ENCODE data around the gene PRDM11. TPM values are rescaled to one million over a fixed set of nuclear protein-coding genes. Genes with fewer than 3 reads are reported as not detected.
A peak's percentile ranks its signal among the peaks of the same experiment; 100 is the strongest.

PRDM11 gene
- total RNA-seq, 1 experiment from 2014 or later, result 4.0 TPM

DNA sequence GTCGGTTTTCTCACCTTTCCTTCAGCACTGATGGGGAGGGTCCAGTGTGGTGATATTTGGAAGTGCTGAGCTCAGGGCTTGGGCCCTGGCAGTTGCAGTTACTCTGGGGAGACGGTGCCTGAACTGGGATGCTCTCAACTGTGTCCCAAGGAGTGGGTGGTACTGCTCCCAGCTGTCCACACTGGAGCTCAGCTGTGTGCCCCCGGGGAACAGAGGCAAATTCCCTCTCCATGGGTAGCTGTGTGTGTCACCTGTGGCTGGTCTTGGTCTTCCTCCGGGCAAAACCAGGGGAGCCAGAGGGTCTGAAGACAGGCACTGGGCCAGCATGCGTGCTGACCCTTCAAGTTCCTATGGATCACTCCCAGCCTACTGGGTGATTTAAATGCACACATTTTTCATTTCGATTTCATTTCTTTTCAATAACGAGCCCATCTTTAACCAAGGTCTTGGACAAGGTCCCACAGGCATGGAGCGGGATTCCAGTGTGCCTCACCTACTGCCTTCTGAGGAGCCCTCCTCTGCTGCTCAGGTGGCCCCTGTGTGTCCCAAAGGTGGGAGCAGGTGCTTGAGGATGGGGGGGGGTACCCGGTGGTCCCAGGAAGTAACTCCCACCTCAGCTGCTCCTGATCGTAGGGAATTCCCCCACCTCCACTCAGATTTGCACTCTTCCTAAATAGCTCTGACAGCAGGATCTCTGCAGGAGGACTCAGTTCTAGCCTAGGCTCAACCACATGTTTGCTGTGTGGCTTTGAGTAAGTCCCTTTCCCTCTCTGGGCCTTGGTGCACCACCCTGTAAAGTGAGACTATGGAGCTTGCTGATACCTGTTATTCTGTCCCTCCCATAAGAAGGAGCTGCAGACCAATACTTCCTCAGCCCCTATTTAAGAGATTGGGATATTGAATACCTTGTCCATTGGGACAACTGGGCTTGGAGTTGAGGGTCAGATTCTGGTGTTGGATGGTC, 16.8 kb downstream of the PRDM11 start:
- no TSS peak for BruUV-seq (replicated peaks)
- CTCF ChIA-PET, result interaction anchor here (0.6 to 1.1 kb wide), 3 partner anchors 10 to 131 kb away, joined by 3 to 4 read pairs (median 3); no protein-coding TSS in a partner anchor

DNA sequence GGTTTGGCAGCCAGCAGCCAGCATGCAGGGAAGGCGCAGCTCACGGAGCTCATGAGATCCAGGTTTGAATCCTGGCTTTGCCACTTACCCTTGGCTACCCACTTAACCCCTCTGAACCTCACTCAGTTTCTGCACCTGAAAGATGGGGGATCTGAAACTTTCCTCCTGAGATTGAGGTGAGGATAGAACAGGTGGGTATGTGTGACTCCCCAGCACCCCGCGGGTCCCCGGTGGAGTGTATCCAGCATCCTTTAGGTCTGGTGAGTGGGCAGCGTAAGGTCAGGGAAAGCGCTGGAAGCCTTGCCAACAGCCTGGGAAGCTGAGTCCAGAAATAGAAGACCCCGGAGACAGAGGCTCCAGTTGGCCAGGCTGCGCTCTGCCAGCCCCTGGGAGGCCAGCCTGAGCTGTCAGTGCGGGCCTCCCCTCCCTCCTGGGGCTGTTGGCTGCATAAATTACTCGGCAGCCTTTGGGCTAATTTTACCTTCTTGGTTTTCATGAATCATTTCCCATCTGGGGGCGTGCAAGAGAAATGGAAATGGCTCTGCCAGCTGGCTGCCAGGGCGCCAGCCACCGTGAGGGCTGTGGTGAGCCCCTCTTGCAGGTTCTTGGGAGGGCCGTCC, 17.6 kb downstream of the PRDM11 start:
- H3K27me3 Mint-ChIP-seq (ENCODE audit: insufficient read depth, unreplicated experiment), result no peaks in the 10 kb centered on the region
- no TSS peak for BruUV-seq (replicated peaks)
- ChIA-PET CTCF (interaction anchor here (0.6 to 1.1 kb wide), 3 partner anchors 9 to 130 kb away, joined by 3 to 4 read pairs (median 3); no protein-coding TSS in a partner anchor), POLR2A (interaction anchor here (0.8 to 1.1 kb wide), 2 partner anchors 10 to 14 kb away, joined by 3 to 4 read pairs; no protein-coding TSS in a partner anchor)
- H3K27ac Mint-ChIP-seq (ENCODE audit: low read depth, unreplicated experiment), result no peak overlapping the region
- no peak for TF ChIP-seq CTCF (IDR thresholded peaks at IDR 0.05; ENCODE audit: unreplicated experiment)
- no peaks in the 10 kb centered on the region for H3K9me3 Mint-ChIP-seq (ENCODE audit: unreplicated experiment)
- DNase-seq (ENCODE audit: unreplicated experiment), result peak; percentile 17
- H3K36me3 Mint-ChIP-seq (ENCODE audit: insufficient read depth, unreplicated experiment), result no peaks in the 10 kb centered on the region
- H3K4me1 Mint-ChIP-seq (ENCODE audit: insufficient read depth, unreplicated experiment), result no peaks in the 10 kb centered on the region
- intact Hi-C loops (cut with micrococcal nuclease), result no loop called here
- H3K4me3 Mint-ChIP-seq (ENCODE audit: unreplicated experiment), result no peak overlapping the region

More for the DNA sequence above, 16.8 kb downstream of the PRDM11 start:
- H3K36me3 Mint-ChIP-seq (ENCODE audit: insufficient read depth, unreplicated experiment), result no peaks in the 10 kb centered on the region
- POLR2A ChIA-PET, result interaction anchor here (0.9 to 1.1 kb wide), 2 partner anchors 9 to 30 kb away, joined by 3 read pairs; no protein-coding TSS in a partner anchor
- H3K4me1 Mint-ChIP-seq (ENCODE audit: insufficient read depth, unreplicated experiment), result no peaks in the 10 kb centered on the region
- H3K9me3 Mint-ChIP-seq (ENCODE audit: unreplicated experiment), result no peaks in the 10 kb centered on the region
- no peak overlapping the region for H3K4me3 Mint-ChIP-seq (ENCODE audit: unreplicated experiment)
- no peak overlapping the region for H3K27ac Mint-ChIP-seq (ENCODE audit: low read depth, unreplicated experiment)
- TF ChIP-seq CTCF (IDR thresholded peaks at IDR 0.05; ENCODE audit: unreplicated experiment), result no peak
- no peak for DNase-seq (ENCODE audit: unreplicated experiment)
- H3K27me3 Mint-ChIP-seq (ENCODE audit: insufficient read depth, unreplicated experiment), result no peaks in the 10 kb centered on the region
- intact Hi-C loops (cut with micrococcal nuclease), result no loop called here

DNA sequence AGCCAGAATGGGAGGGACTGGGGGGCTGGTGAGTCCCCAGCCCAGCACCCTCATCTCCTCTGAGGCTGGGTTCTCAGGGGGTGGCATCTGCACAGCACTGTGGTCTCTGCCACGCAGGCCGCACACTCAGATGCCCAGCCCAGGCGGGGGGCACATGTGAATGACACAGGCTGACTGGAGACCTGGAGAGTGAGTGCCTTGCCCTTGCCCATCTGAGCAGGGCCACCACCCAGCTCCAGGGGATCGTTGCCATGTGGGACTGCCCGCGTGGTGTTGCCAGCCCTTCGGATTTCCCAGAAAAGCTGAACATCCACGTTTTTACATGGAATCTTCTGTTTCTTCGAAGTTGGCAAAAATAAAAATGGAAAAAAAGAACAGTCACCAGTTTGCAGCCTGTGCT, 18.9 kb downstream of the PRDM11 start:
- TF ChIP-seq CTCF (IDR thresholded peaks at IDR 0.05; ENCODE audit: unreplicated experiment), result no peak
- H3K4me1 Mint-ChIP-seq (ENCODE audit: insufficient read depth, unreplicated experiment), result no peaks in the 10 kb centered on the region
- no peaks in the 10 kb centered on the region for H3K9me3 Mint-ChIP-seq (ENCODE audit: unreplicated experiment)
- no peaks in the 10 kb centered on the region for H3K36me3 Mint-ChIP-seq (ENCODE audit: insufficient read depth, unreplicated experiment)
- no peak for DNase-seq (ENCODE audit: unreplicated experiment)
- H3K27ac Mint-ChIP-seq (ENCODE audit: low read depth, unreplicated experiment), result no peak overlapping the region
- CTCF ChIA-PET, result interaction anchor here (0.5 to 1.2 kb wide), 2 partner anchors 125 to 127 kb away, joined by 3 to 4 read pairs; no protein-coding TSS in a partner anchor
- intact Hi-C loops (cut with micrococcal nuclease), result no loop called here
- no peak overlapping the region for H3K4me3 Mint-ChIP-seq (ENCODE audit: unreplicated experiment)
- BruUV-seq (replicated peaks), result no TSS peak
- POLR2A ChIA-PET, result interaction anchor here (0.6 kb wide), 1 partner anchor 188 kb away, joined by 6 read pairs; no protein-coding TSS in a partner anchor
- no peaks in the 10 kb centered on the region for H3K27me3 Mint-ChIP-seq (ENCODE audit: insufficient read depth, unreplicated experiment)

Data from MCF 10A (cell line).